HepG2 (cell line): ENCODE measurements around the gene BRMS1. TPM values are rescaled to one million over a fixed set of nuclear protein-coding genes. Genes with fewer than 3 reads are reported as not detected.
A peak's percentile ranks its signal among the peaks of the same experiment; 100 is the strongest.

Source experiments
- BCL3 ChIP-seq: sonication (generic); formaldehyde crosslinking; IDR thresholded peaks from 2 replicates; pipeline ENCODE4 v1.5.1; 2020; ENCODE audit warnings: mild to moderate bottlenecking, missing genetic modification reagents, moderate library complexity
- CBX5 ChIP-seq: sonication (generic); formaldehyde crosslinking; IDR thresholded peaks from 2 replicates; pipeline ENCODE4 v1.4.0; 2020; ENCODE audit warnings: missing genetic modification reagents, borderline replicate concordance
- FLYWCH1 ChIP-seq: sonication (generic); formaldehyde crosslinking; IDR thresholded peaks from 2 replicates; pipeline ENCODE4 v1.8.1; 2023; ENCODE audit warnings: mild to moderate bottlenecking, missing genetic modification reagents
- HNRNPUL1 ChIP-seq: fragments of 200-400 bp; formaldehyde crosslinking; IDR thresholded peaks from 2 replicates; pipeline ENCODE4 v1.6.1; 2017; ENCODE audit warnings: low read depth, mild to moderate bottlenecking, low read length, moderate library complexity
- IRF9 ChIP-seq: sonication (generic); formaldehyde crosslinking; IDR thresholded peaks from 2 replicates; pipeline ENCODE4 v1.8.0; 2022; ENCODE audit warnings: missing genetic modification reagents, mild to moderate bottlenecking, borderline replicate concordance
- KAT7 ChIP-seq: IDR thresholded peaks from 2 replicates; pipeline ENCODE4 v1.6.1; 2018; ENCODE audit warnings: borderline replicate concordance, missing compliant biosample characterization
- KDM3A ChIP-seq: IDR thresholded peaks from 2 replicates; pipeline ENCODE4 v1.6.1; 2018; ENCODE audit warnings: low read depth, missing compliant biosample characterization
- LBX2 ChIP-seq: sonication (generic); formaldehyde crosslinking; IDR thresholded peaks from 2 replicates; pipeline ENCODE4 v1.5.0; 2020; ENCODE audit warnings: missing genetic modification reagents, mild to moderate bottlenecking, borderline replicate concordance
- NFATC3 ChIP-seq: sonication (generic); formaldehyde crosslinking; IDR thresholded peaks from 2 replicates; pipeline ENCODE4 v1.5.1; 2020; ENCODE audit warnings: mild to moderate bottlenecking, missing genetic modification reagents
- PAXIP1 ChIP-seq: sonication (generic); formaldehyde crosslinking; conservative IDR thresholded peaks from 2 replicates; pipeline ENCODE4 v1.4.0; 2020; ENCODE audit warnings: mild to moderate bottlenecking, missing genetic modification reagents, moderate library complexity
- PHB2 ChIP-seq: fragments of 450-650 bp; IDR thresholded peaks from 2 replicates; pipeline ENCODE4 v1.6.1; 2018; ENCODE audit not compliant: partially characterized antibody
- RARA ChIP-seq: IDR thresholded peaks from 2 replicates; pipeline ENCODE4 v1.6.1; 2016; ENCODE audit warnings: missing genetic modification reagents, missing compliant biosample characterization
- RBAK ChIP-seq: sonication (generic); formaldehyde crosslinking; IDR thresholded peaks from 2 replicates; pipeline ENCODE4 v1.5.1; 2020; ENCODE audit warnings: mild to moderate bottlenecking, missing genetic modification reagents
- SALL2 ChIP-seq: sonication (generic); formaldehyde crosslinking; IDR thresholded peaks from 2 replicates; pipeline ENCODE4 v1.8.1; 2023; ENCODE audit warnings: mild to moderate bottlenecking, missing genetic modification reagents, inconsistent platforms
- ZNF232 ChIP-seq: sonication (generic); formaldehyde crosslinking; IDR thresholded peaks from 2 replicates; pipeline ENCODE4 v1.4.0; 2020; ENCODE audit warnings: missing genetic modification reagents, borderline replicate concordance
- ZNF441 ChIP-seq: sonication (generic); formaldehyde crosslinking; IDR thresholded peaks from 2 replicates; pipeline ENCODE4 v1.7.0; 2021; ENCODE audit warnings: missing genetic modification reagents, borderline replicate concordance
- ZNF691 ChIP-seq: sonication (generic); formaldehyde crosslinking; IDR thresholded peaks from 2 replicates; pipeline ENCODE4 v1.4.0; 2020; ENCODE audit warnings: missing genetic modification reagents, low read depth, mild to moderate bottlenecking, borderline replicate concordance
- polyA plus RNA-seq, 8 experiments: library from polyadenylated mRNA; depleted of rRNA in 3 of 8; stranded (reverse) in 7 of 8; unstranded in 1 of 8; fragments of >200 nt; fragmentation: Illumina TruSeq in 4 of 8; extraction: Trizol in 4 of 8; gene quantifications; 2 replicates each; pipeline versions ENCODE4 v1.2.1 to v1.2.3, GENCODE V29; 2011 to 2016; ENCODE audit warnings: low read depth in 4 of 8, missing spikeins in 1 of 8, mixed read lengths in 1 of 8; ENCODE audit not compliant: insufficient read depth in 1 of 8
- total RNA-seq, 5 experiments: library from RNA; depleted of rRNA; stranded (reverse); fragments of >200 nt; fragmentation: Illumina TruSeq; extraction: Trizol; gene quantifications; 2 replicates each; pipeline ENCODE4 v1.2.3, GENCODE V29; 2016; ENCODE audit warnings: low read depth in 1 of 5

The BRMS1 gene
- total and polyA plus RNA-seq, 2 of the 13 experiments (the other 11 are each of a cell fraction or from before 2014, with no cell fraction given), result 15.8 to 55.7 TPM

- 0 out of 2 replicates have a peak, but pooled peaks have one; percentile 15 for TF ChIP-seq SALL2 (CRISPR knock-in tag)
- 0 out of 2 replicates have a peak, but pooled peaks have one; percentile 36 for TF ChIP-seq IRF9
- peak; percentile 76; the same call in 1 of the 2 replicates for TF ChIP-seq ZNF232
- TF ChIP-seq KDM3A, result 0 out of 2 replicates have a peak, but pooled peaks have one; percentile 39
- 0 out of 2 replicates have a peak, but pooled peaks have one; percentile 33 for TF ChIP-seq RBAK (CRISPR knock-in tag)
- peak; percentile 89; the same call in 1 of the 2 replicates for TF ChIP-seq ZNF441 (CRISPR knock-in tag)
- TF ChIP-seq PHB2, result no peak
- TF ChIP-seq KAT7 (CRISPR knock-in tag), result 0 out of 2 replicates have a peak, but pooled peaks have one; percentile 34
- TF ChIP-seq CBX5 (CRISPR knock-in tag), result 0 out of 2 replicates have a peak, but pooled peaks have one; percentile 28
- TF ChIP-seq NFATC3 (CRISPR knock-in tag), result 0 out of 2 replicates have a peak, but pooled peaks have one; percentile 58
- peak; percentile 72; the same call in 1 of the 2 replicates for TF ChIP-seq ZNF691 (CRISPR knock-in tag)
- peak; percentile 72; the same call in 1 of the 2 replicates for TF ChIP-seq LBX2
- peak; percentile 57; the same call in 1 of the 2 replicates for TF ChIP-seq BCL3
- peak; percentile 69 for TF ChIP-seq RARA
- no peak; the same call in 1 of the 2 replicates for TF ChIP-seq PAXIP1 (CRISPR knock-in tag)
- TF ChIP-seq FLYWCH1 (CRISPR knock-in tag), result no peak
- no peak for TF ChIP-seq HNRNPUL1
Measured at GRCh38 chr11:66289548-66290329, 55.2 kb downstream of the BRMS1 start (continued).
